NB4 (cell line): Measurements from ENCODE around the gene DCUN1D4.

Experiments used
- CTCF ChIP-seq: IDR thresholded peaks from one replicate; pipeline ENCODE4 v1.5.1; 2012; ENCODE audit warnings: low read depth, low read length
- POLR2A ChIP-seq: IDR thresholded peaks from 2 replicates; pipeline ENCODE4 v1.6.1; 2011; ENCODE audit warnings: mild to moderate bottlenecking; ENCODE audit not compliant: insufficient read length; ENCODE audit errors: extremely low read depth

DNA sequence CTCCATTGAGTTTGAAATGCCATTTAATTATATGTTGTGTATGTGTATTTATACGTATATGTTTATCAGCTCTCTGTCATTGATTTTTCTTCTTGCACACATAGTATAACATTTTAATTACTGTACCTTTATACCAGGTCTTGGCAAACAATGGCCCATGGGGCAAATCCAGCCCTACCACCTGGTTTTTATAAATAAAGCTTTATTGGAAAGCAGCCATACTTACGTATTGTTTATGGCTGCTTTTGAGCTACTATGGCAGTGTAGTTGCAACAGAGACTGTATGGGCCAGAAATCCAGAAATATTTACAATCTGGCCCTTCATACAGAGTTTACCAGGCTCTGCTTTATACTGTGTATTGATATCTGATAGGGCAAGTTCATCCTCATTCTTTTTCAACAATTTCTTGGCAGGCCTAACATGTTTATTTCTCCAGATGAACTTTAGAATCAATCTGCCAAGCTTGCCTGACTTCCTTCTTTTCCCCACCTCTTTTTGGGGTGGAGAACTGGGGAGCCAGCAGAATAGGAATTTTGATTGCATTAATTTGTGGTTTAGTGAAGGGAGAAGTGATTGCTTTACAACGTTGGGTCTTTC is 15.8 kb downstream of the DCUN1D4 start:
- TF ChIP-seq POLR2A, result no peak
- TF ChIP-seq CTCF, result no peak
